SK-N-MC (cell line): ENCODE data around the gene ZDHHC3.

Experiments
- EZH2 ChIP-seq: fragments of 200-600 bp; sonication (generic); IDR thresholded peaks from one replicate; pipeline ENCODE4 v1.6.1; 2017; ENCODE audit warnings: antibody characterized with exemption
- FOXP2 ChIP-seq: optimal IDR thresholded peaks from 2 replicates; pipeline ENCODE3; 2011; ENCODE audit warnings: mild to moderate bottlenecking, moderate library complexity; ENCODE audit not compliant: insufficient read depth; ENCODE audit errors: extremely low read length, control extremely low read depth
- POLR2AphosphoS5 ChIP-seq: IDR thresholded peaks from 2 replicates; pipeline ENCODE4 v1.6.1; 2012; ENCODE audit warnings: mild to moderate bottlenecking, low read depth, low read length, borderline replicate concordance

DNA sequence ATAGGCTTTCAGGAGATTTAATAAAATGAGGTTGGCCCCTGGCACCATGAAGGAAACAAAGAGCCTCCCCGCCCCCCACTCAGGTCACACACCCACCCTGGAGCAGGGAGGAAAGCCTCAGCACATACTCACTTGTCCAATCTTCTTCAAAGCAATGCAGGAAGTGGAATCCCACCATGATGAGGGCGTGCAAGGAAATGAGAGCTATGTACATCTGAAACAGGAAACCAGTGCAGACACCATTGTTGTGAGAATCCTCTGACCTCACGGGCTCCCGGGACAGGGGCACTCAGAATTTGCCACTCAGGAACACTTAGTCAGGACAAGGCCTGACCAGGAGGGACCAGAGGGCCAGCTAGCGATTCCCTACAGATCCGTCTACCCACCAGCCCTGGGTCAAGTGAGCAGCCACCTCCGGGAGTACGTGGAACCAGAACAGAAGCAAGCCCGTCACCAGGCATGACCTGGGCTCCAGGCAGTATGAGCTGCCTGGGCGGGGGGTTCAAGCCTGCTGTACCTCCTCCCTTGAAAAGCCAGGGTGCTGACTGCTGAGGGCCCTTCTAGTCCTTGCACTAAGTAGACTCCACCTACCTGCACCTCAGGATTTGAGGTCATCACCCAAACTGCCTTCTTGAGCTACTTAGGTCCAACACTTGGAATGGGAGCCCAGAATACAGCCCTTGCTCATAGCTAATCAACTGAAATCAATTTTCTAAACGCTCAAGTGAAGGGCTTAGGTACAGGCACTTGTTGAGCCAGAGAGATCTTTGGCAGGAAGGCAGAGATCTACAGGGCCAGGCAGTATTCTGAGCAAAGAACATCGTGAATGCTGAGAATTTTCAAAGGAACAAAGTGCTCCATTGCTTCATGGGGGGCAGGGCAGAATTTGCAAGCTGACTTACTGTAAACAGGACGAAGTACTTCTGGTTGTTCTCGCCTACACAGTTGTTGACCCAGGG, 42.7 kb downstream of the ZDHHC3 start:
- no peak for TF ChIP-seq EZH2
- no peak for TF ChIP-seq POLR2AphosphoS5
- no peak for TF ChIP-seq FOXP2
